Endothelial cell of umbilical vein (primary cell): ENCODE results near the gene N4BP2L1. TPM values are rescaled to one million over a fixed set of nuclear protein-coding genes. Genes with fewer than 3 reads are reported as not detected.

ENCODE experiments used
- BruUV-seq: library from RNA; stranded (reverse); fragments of 400-500 nt; replicated peaks from 2 replicates; lab custom pipeline; 2021; lab: Mats Ljungman, UMichigan
- CTCF ChIA-PET: fragments of 300-600, 350-600 bp; sonication (Branson Sonifier 250); formaldehyde crosslinking; loops from one replicate; lab custom pipeline; 2021; ENCODE audit warnings: antibody characterized with exemption, inconsistent platforms; lab: Charles Lee
- POLR2A ChIA-PET: fragments of 300-600, 350-600 bp; sonication (Branson Sonifier 250); formaldehyde crosslinking; loops from one replicate; lab custom pipeline; 2021; ENCODE audit warnings: antibody characterized with exemption, inconsistent platforms; lab: Charles Lee
- DNase-seq: peaks from one replicate; pipeline ENCODE4 v3.0.0-alpha.2; 2011; ENCODE audit warnings: low read depth, low spot score
- FAIRE-seq: peaks from 2 replicates; lab custom pipeline; 2011; peaks lifted over from hg19 to GRCh38; lab: Jason Lieb, UNC
- H2AFZ ChIP-seq: 2 replicates; pipeline ENCODE4 v1.6.0; 2012; ENCODE audit warnings: low read depth, low read length, control low read depth, inconsistent platforms
- H3K27ac ChIP-seq: 2 replicates; pipeline ENCODE4 v1.5.1; 2011; ENCODE audit warnings: low read depth, mild to moderate bottlenecking, control low read depth, low read length, moderate library complexity; ENCODE audit not compliant: insufficient read depth
- H3K27me3 ChIP-seq, 2 experiments: 2 replicates each; pipeline versions ENCODE4 v1.6.0 to v1.6.1; 2011; ENCODE audit warnings: low read length in 2 of 2, mixed read lengths in 1 of 2; ENCODE audit not compliant: control insufficient read depth in 2 of 2, insufficient read depth in 2 of 2
- H3K36me3 ChIP-seq, 2 experiments: 2 replicates in 1 of 2; 3 replicates in 1 of 2; pipeline ENCODE4 v1.5.1; 2011; ENCODE audit warnings: low read length in 2 of 2, mild to moderate bottlenecking in 1 of 2, moderate library complexity in 1 of 2; ENCODE audit not compliant: control insufficient read depth in 2 of 2, insufficient read depth in 2 of 2; ENCODE audit errors: extremely low read depth in 1 of 2
- H3K4me1 ChIP-seq: 3 replicates; pipeline ENCODE4 v1.5.1; 2011; ENCODE audit warnings: mild to moderate bottlenecking, low read length; ENCODE audit not compliant: control insufficient read depth, insufficient read depth; ENCODE audit errors: extremely low read depth
- H3K4me2 ChIP-seq: 2 replicates; pipeline ENCODE4 v1.6.1; 2011; ENCODE audit warnings: low read length, control low read depth, mixed read lengths; ENCODE audit not compliant: insufficient read depth
- H3K4me3 ChIP-seq, 3 experiments: fragments of 200-600 bp in 1 of 3; sonication (generic), shearing (Covaris generic) in 1 of 3; replicated peaks in 1 of 3; 2 replicates each; pipeline ENCODE4 v1.5.1; 2011 to 2016; ENCODE audit warnings: control low read depth in 3 of 3, low read length in 3 of 3, mild to moderate bottlenecking in 2 of 3, inconsistent platforms in 1 of 3, low read depth in 1 of 3, moderate library complexity in 1 of 3; ENCODE audit not compliant: insufficient read depth in 1 of 3
- H3K79me2 ChIP-seq: 2 replicates; pipeline ENCODE4 v1.6.0; 2012; ENCODE audit warnings: low read length, inconsistent platforms; ENCODE audit not compliant: control insufficient read depth, insufficient read depth
- H3K9ac ChIP-seq: replicated peaks from 2 replicates; pipeline ENCODE3; 2011; ENCODE audit warnings: low read length, control low read depth; ENCODE audit not compliant: insufficient read depth; ENCODE audit errors: extremely low read depth
- H3K9me1 ChIP-seq: replicated peaks from 3 replicates; pipeline ENCODE4 v1.6.0; 2011; ENCODE audit warnings: mild to moderate bottlenecking, low read length; ENCODE audit not compliant: control insufficient read depth, insufficient read depth; ENCODE audit errors: extremely low read depth
- H3K9me3 ChIP-seq: replicated peaks from 2 replicates; pipeline ENCODE4 v1.5.1; 2012; ENCODE audit warnings: low read length, inconsistent platforms; ENCODE audit not compliant: control insufficient read depth, insufficient read depth
- H4K20me1 ChIP-seq: replicated peaks from 2 replicates; pipeline ENCODE3; 2011; ENCODE audit warnings: mild to moderate bottlenecking, low read length; ENCODE audit not compliant: control insufficient read depth, insufficient read depth; ENCODE audit errors: extremely low read depth
- CTCF ChIP-seq, 2 donors: IDR thresholded peaks; 1 replicate in 1 of 2; 2 replicates in 1 of 2; pipeline ENCODE4 v1.5.1; 2011; ENCODE audit warnings: low read length in 2 of 2, mild to moderate bottlenecking in 2 of 2, moderate library complexity in 2 of 2, control low read depth in 1 of 2, inconsistent platforms in 1 of 2, low read depth in 1 of 2; ENCODE audit not compliant: insufficient read depth in 1 of 2; ENCODE audit errors: extremely low read depth in 1 of 2
- EZH2 ChIP-seq: IDR thresholded peaks from 2 replicates; pipeline ENCODE4 v1.6.1; 2012; ENCODE audit warnings: borderline replicate concordance, low read depth, mild to moderate bottlenecking, moderate library complexity, low read length, inconsistent platforms; ENCODE audit not compliant: severe bottlenecking
- GATA2 ChIP-seq: IDR thresholded peaks from 2 replicates; pipeline ENCODE4 v1.7.0; 2011; ENCODE audit warnings: low read depth, mild to moderate bottlenecking, moderate library complexity, mixed read lengths, low read length; ENCODE audit not compliant: insufficient read length, insufficient read depth
- POLR2AphosphoS5 ChIP-seq: IDR thresholded peaks from 2 replicates; pipeline ENCODE4 v1.6.1; 2012; ENCODE audit warnings: low read depth, mild to moderate bottlenecking, control low read depth, low read length, moderate library complexity; ENCODE audit not compliant: insufficient read depth
- dilution Hi-C: fragments of 300-500 bp; cut with MboI; formaldehyde crosslinking; loops from one replicate; pipeline ENCODE4 v1.15.0; 2019; ENCODE audit warnings: low sequenced_read_pairs; ENCODE audit not compliant: extremely low pct_ligation_motif_present
- intact Hi-C: fragments of 100-400 bp; cut with micrococcal nuclease; formaldehyde crosslinking; loops from one replicate; pipeline ENCODE4 v1.10.0; 2022
- polyA plus RNA-seq, 4 experiments: library from polyadenylated mRNA; depleted of rRNA in 3 of 4; stranded (reverse) in 3 of 4; unstranded in 1 of 4; fragments of >200 nt; gene quantifications; 2 replicates each; pipeline versions ENCODE4 v1.2.1 to v1.2.3, GENCODE V29; 2011 to 2012; ENCODE audit warnings: missing spikeins in 1 of 4
- total RNA-seq: library from RNA; stranded (reverse); gene quantifications from 2 replicates; pipeline ENCODE4 v1.2.3, GENCODE V29; 2021
- TF ChIP-seq, protein P1 (sequence below): IDR thresholded peaks from 2 replicates; pipeline ENCODE4 v1.6.1; 2011; ENCODE audit not compliant: insufficient read depth, insufficient read length

Gene N4BP2L1
- total and polyA plus RNA-seq, 2 donors (not counting 3 experiments of a cell fraction or from before 2014, with no cell fraction given) = 1.1 to 2.1 TPM

DNA sequence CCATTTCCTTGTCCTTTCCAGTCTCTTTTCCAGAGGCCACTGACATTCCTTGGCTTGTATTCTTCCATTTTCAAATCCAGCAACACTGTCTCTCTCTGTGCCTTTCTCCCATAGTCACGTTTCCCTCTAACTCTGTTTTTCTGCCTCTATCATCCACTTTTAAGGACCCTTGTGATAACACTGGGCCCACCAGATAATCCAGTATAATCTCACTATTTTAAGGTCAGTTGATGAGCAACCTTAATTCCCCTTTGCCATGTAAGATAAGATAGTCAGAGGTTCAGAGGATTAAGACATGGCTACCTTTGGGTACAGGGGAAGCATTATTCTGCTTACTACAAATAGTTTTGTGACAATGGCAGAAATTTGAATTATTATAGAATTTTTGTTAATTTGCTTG, 45.7 kb upstream of the N4BP2L1 start:
- POLR2A ChIA-PET = no interaction called here
- no peaks in the 10 kb centered on the region for H3K4me1 ChIP-seq
- peaks cover 0 to 2% of the 10 kb centered on the region in 2 experiments for H3K36me3 ChIP-seq
- H3K4me3 ChIP-seq = no peak overlapping the region
- CTCF ChIA-PET = no interaction called here
- no peaks in the 10 kb centered on the region for H3K9me1 ChIP-seq
- no peak overlapping the region for H3K9ac ChIP-seq
- FAIRE-seq (no peak), DNase-seq (no peak)
- H2AFZ ChIP-seq = no peak overlapping the region
- no peaks in the 10 kb centered on the region for H4K20me1 ChIP-seq
- H3K9me3 ChIP-seq = no peaks in the 10 kb centered on the region
- no peak overlapping the region for H3K4me2 ChIP-seq
- dilution Hi-C loops = no loop called here
- no peaks in the 10 kb centered on the region for H3K27me3 ChIP-seq
- intact Hi-C loops = no loop called here
- H3K79me2 ChIP-seq = no peaks in the 10 kb centered on the region
- TF ChIP-seq, protein P1, sequence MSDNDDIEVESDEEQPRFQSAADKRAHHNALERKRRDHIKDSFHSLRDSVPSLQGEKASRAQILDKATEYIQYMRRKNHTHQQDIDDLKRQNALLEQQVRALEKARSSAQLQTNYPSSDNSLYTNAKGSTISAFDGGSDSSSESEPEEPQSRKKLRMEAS = no peak
- TF ChIP-seq EZH2 (no peak), GATA2 (no peak), POLR2AphosphoS5 (no peak), CTCF (IDR thresholded peaks at IDR 0.05; ENCODE audit: extremely low read depth in 1 of 2, insufficient read depth in 1 of 2, low read depth in 1 of 2, low read length in 2 of 2) (no peak)
- H3K27ac ChIP-seq = no peak overlapping the region
- no TSS peak for BruUV-seq
